ENCODE results near the gene LSAMP. TPM values are rescaled to one million over a fixed set of nuclear protein-coding genes. Genes with fewer than 3 reads are reported as not detected.

Gene LSAMP
- total RNA-seq, 1 experiment from 2014 or later = 3.1 TPM

- BruUV-seq (replicated peaks) = no TSS peak
- Histone ChIP-seq H3K36me3 (ENCODE audit: control insufficient read depth, insufficient read depth, low read length) (no peaks in the 10 kb centered on the region), H3K4me3 (ENCODE audit: low read depth in 2 of 2, low read length in 2 of 2) (no peak overlapping the region), H3K27me3 (ENCODE audit: control insufficient read depth, insufficient read depth, low read length) (no peaks in the 10 kb centered on the region), H3K27ac (ENCODE audit: low read length) (no peak overlapping the region), H3K4me1 (ENCODE audit: control insufficient read depth, insufficient read depth, low read length) (no peaks in the 10 kb centered on the region), H3K9me3 (ENCODE audit: control insufficient read depth, insufficient read depth, low read depth, low read length) (0 out of 2 replicates have a peak, but pooled peaks cover 2% of the 10 kb centered on the region)
- no peak for TF ChIP-seq CTCF (IDR thresholded peaks at IDR 0.05)
- no peak for TF ChIP-seq TCF7L2 (IDR thresholded peaks at IDR 0.05; ENCODE audit: low read depth, low read length)
- TF ChIP-seq REST (IDR thresholded peaks at IDR 0.05; ENCODE audit: insufficient read depth in 1 of 2, low read depth in 2 of 2, low read length in 1 of 2) = no peak
- no peak for TF ChIP-seq POLR2AphosphoS5 (IDR thresholded peaks at IDR 0.05; ENCODE audit: low read depth, low read length)
- TF ChIP-seq SIN3A (IDR thresholded peaks at IDR 0.05; ENCODE audit: borderline replicate concordance, insufficient read depth, low read depth, low read length) = no peak
- CTCF ChIA-PET = no interaction called here
- ATAC-seq (no peak), DNase-seq (ENCODE audit: low read depth, low spot score) (no peak)
- in situ Hi-C loops (cut with HindIII; ENCODE audit: low pct_unique_long_range_greater_than_20kb, low sequenced_read_pairs) (no loop called here), intact Hi-C loops (cut with micrococcal nuclease; ENCODE audit: unreplicated experiment) (no loop called here)
- POLR2A ChIA-PET = no interaction called here
Observed at GRCh38 chr3:116470605-116471197, 25.4 kb upstream of the LSAMP start.

GRCh38 chr3:116469546-116469945 is 24.3 kb upstream of the LSAMP start:
- ATAC-seq (no peak), DNase-seq (ENCODE audit: low read depth, low spot score) (no peak)
- H3K9me3 ChIP-seq (ENCODE audit: control insufficient read depth, insufficient read depth, low read depth, low read length) = 0 out of 2 replicates have a peak, but pooled peaks cover 2% of the 10 kb centered on the region
- CTCF ChIA-PET = no interaction called here
- H3K27me3 ChIP-seq (ENCODE audit: control insufficient read depth, insufficient read depth, low read length) = no peaks in the 10 kb centered on the region
- TF ChIP-seq TCF7L2 (IDR thresholded peaks at IDR 0.05; ENCODE audit: low read depth, low read length) (no peak), REST (IDR thresholded peaks at IDR 0.05; ENCODE audit: insufficient read depth in 1 of 2, low read depth in 2 of 2, low read length in 1 of 2) (no peak), POLR2AphosphoS5 (IDR thresholded peaks at IDR 0.05; ENCODE audit: low read depth, low read length) (no peak), CTCF (IDR thresholded peaks at IDR 0.05) (no peak), SIN3A (IDR thresholded peaks at IDR 0.05; ENCODE audit: borderline replicate concordance, insufficient read depth, low read depth, low read length) (no peak)
- no TSS peak for BruUV-seq (replicated peaks)
- H3K27ac ChIP-seq (ENCODE audit: low read length) = no peak overlapping the region
- no peaks in the 10 kb centered on the region for H3K36me3 ChIP-seq (ENCODE audit: control insufficient read depth, insufficient read depth, low read length)
- intact Hi-C loops (cut with micrococcal nuclease; ENCODE audit: unreplicated experiment) = no loop called here
- no peak overlapping the region for H3K4me3 ChIP-seq (ENCODE audit: low read depth in 2 of 2, low read length in 2 of 2)
- POLR2A ChIA-PET = no interaction called here
- H3K4me1 ChIP-seq (ENCODE audit: control insufficient read depth, insufficient read depth, low read length) = no peaks in the 10 kb centered on the region
- in situ Hi-C loops (cut with HindIII; ENCODE audit: low pct_unique_long_range_greater_than_20kb, low sequenced_read_pairs) = no loop called here
